ENCODE results near the gene MACROD2.
"Not testable (repeated sequence)": the region's sequence is repeated elsewhere in the genome, so short reads cannot be mapped to it uniquely, and the experiment has no call there.

The MACROD2 gene

GRCh38 chr20:15951658-15952057 lies 1956.3 kb downstream of the MACROD2 start:
- FAIRE-seq, result no peak

- FAIRE-seq, result no peak
Observed at GRCh38 chr20:15958142-15958541, 1962.8 kb downstream of the MACROD2 start.

- peak; percentile 71 for FAIRE-seq
Observed at GRCh38 chr20:15965165-15965564, 1969.8 kb downstream of the MACROD2 start.

- no peak for FAIRE-seq
Observed at GRCh38 chr20:15967334-15967733, 1972.0 kb downstream of the MACROD2 start.

DNA sequence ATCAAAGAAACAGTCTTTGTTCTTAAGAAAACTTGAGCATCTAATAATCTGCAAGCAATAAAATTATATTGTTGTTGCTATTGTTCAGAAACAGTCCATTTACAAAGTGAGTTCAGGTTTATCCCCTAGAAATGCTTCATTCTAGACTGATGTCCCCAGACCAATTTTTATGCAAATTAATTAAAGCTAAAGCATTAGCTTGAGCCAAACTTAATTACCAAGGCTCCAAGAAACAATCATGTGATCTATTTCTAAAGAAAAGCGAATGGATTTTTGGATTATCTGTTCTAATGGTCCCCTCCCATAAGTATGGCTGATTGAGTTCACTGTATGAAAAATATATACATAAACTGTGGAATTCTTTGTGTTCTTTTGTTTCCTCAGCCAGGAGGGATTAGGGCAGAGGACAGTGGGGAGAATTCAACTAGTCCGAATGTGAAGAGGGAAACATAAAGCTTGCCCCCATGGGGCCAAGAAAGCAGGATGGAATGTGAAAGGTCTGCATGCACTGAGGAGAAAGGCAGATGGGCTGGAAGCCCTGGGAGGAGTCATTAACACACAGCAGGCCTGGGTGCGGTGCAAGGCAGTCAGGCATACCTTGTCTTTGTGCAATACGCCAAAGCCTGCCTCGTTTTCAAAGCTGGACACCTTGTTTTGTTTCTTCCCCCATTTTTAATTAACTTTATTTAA lies 1980.9 kb downstream of the MACROD2 start:
- no peak for FAIRE-seq

- no peak for FAIRE-seq
Observed at GRCh38 chr20:15977026-15977425, 1981.7 kb downstream of the MACROD2 start.

GRCh38 chr20:15977758-15978157 lies 1982.4 kb downstream of the MACROD2 start:
- FAIRE-seq, result no peak

- FAIRE-seq, result not testable (repeated sequence)
Observed at GRCh38 chr20:15985494-15986368, 1990.4 kb downstream of the MACROD2 start.

- peak; percentile 21 for FAIRE-seq
Observed at GRCh38 chr20:15986690-15987089, 1991.4 kb downstream of the MACROD2 start.

GRCh38 chr20:15991279-15991678 lies 1996.0 kb downstream of the MACROD2 start:
- FAIRE-seq, result no peak

DNA sequence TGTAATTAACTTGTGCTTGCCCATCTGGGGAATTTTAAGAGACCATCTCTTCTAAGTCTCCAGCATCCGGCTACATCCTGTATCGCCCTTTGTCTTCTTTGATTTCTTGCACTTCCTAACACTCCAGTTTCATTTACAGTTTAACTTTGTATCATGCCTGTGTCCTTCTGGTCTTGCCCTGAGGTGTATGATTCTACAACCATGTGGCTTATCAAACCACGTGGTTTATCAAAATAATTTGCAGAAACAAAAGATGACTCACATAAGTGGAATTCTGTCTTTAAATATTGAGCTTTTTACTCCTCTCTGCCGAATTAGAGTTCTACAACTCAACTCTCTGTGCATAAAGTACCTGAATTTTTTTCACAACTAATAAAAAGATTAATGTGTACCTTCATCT lies 1997.2 kb downstream of the MACROD2 start:
- FAIRE-seq, result no peak

DNA sequence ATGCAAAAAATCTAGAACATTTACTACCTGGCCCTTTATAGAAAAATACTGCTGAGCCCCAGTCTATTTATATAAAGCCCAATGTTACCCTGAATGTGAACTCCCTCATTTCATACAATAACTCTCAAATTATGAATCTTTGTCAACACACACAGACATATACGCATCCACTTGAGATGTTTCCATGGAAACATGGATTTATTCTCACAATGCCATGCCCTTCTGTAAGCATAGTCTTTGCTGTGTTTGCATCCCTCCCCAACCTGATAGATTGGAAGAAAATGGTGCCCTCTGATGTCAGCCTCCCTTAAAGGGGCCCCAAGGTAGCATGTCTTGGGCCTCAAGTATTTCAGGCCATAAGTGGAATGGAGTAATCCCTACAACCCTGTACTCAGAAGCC lies 2004.8 kb downstream of the MACROD2 start:
- no peak for FAIRE-seq

DNA sequence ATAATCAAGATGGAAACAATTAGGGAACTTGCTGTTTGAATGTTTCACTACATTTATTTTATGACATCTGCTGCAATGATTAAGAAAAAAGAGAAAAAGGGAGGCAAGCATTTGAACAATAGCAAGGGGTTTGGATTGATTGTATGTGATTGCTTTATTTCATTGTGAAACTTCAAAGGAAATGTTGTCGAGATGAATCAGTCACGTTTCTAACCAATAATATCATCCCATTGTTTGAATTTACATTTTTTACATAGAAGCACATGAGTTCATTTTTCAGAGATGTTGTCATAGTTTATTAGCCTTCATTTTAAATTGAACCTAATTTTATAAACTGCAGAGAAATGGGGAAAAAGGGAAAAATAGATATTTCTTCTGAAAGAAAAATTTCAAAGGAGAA lies 2006.0 kb downstream of the MACROD2 start:
- FAIRE-seq, result no peak

GRCh38 chr20:16003310-16003709 lies 2008.0 kb downstream of the MACROD2 start:
- no peak for FAIRE-seq

- no peak for FAIRE-seq
Observed at GRCh38 chr20:16004108-16004854, 2009.0 kb downstream of the MACROD2 start.

- FAIRE-seq, result no peak
Observed at GRCh38 chr20:16005021-16005914, 2010.0 kb downstream of the MACROD2 start.

DNA sequence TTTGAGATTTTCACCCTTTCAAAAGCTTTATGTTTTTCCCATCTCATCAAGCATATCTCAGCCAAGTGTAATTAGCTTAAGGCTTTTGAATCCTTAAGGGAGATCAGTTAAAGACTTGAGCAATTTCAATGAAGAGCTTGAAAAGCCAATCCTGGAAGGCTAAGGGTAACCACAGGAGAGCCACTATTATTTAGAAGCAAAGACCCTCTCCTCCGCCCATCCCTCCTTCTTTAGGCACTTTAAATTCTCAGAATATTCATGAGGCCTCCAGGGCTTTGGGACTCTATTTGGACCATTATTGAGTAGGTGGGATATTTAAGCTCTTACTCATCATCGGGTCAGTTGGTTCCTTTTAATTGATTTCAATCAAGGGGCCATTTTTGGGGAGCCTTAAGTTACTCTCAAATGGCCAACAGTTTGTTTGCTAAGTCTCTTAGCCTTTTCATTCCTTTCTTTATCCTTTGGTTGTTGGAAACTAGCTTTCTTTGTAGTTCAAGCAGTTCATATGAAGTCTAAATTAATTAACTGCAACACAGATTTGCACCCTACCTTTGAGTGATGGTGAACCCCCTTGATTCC lies 2010.7 kb downstream of the MACROD2 start:
- no peak for FAIRE-seq

GRCh38 chr20:16007164-16007563 lies 2011.8 kb downstream of the MACROD2 start:
- no peak for FAIRE-seq

- FAIRE-seq, result no peak
Observed at GRCh38 chr20:16007962-16008361, 2012.6 kb downstream of the MACROD2 start.

DNA sequence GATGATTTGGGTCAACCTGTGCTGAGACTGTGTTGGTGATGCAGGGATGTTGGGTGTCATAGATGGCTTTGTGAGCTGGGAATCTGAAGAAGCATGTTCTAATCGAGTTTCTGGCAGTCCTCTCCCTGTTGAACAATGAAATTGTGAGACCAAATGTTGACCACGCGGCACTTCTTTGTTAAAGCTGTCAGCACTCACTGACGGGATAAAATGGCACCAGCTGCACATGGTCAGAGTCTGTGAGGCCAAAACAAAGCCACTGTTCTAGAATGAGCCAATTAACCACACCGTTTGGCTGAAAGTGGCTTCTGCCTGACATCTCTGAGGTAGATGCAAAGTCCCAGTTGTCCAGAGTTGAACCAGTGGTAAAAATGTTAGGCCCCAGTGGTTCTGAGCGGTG lies 2015.7 kb downstream of the MACROD2 start:
- no peak for FAIRE-seq

DNA sequence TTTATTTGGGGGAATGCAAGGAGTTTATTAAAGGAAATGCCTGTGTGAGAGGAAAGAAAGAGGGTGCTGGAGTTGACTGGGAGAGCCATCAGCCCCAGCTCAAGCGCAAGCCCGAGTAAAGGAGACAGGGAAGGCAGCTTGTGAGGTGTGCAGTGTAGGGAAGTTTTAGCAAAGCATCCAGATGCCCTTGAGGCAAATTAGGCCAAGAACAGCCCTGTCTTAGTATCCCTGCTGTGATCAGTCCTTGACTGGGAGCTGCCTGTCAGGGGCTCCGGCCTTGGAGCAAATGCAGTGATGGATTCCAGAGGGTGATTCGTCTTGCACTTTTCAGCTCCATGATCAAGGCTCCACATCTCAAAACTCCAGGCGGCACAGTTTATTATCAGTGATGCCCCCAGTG lies 2016.2 kb downstream of the MACROD2 start:
- FAIRE-seq, result no peak

GRCh38 chr20:16012934-16013333 lies 2017.6 kb downstream of the MACROD2 start:
- not testable (repeated sequence) for FAIRE-seq

Data from colon (tissue), 2 donors.